Measurements from ENCODE around the gene DNMT3B. TPM values are rescaled to one million over a fixed set of nuclear protein-coding genes. Genes with fewer than 3 reads are reported as not detected.
"Not testable (repeated sequence)": the region's sequence is repeated elsewhere in the genome, so short reads cannot be mapped to it uniquely, and the experiment has no call there.

Gene DNMT3B
- total RNA-seq, 1 experiment from 2014 or later, result 585 TPM

GRCh38 chr20:32751702-32752457, 10.3 kb upstream of the DNMT3B start:
- peak; percentile 42 for DNase-seq
- H3K4me3 ChIP-seq (ENCODE audit: insufficient read depth, low read depth, low read length), result no peak overlapping the region

GRCh38 chr20:32752458-32753250, 9.5 kb upstream of the DNMT3B start:
- Histone ChIP-seq H3K36me3 (replicated peaks; ENCODE audit: control insufficient read depth, insufficient read depth, low read length) (no peaks in the 10 kb centered on the region), H3K4me3 (ENCODE audit: insufficient read depth, low read depth, low read length) (no peak overlapping the region), H3K27me3 (ENCODE audit: control insufficient read depth, insufficient read depth, low read length) (no peaks in the 10 kb centered on the region)
- no peak for DNase-seq

More at GRCh38 chr20:32751702-32752457, 10.3 kb upstream of the DNMT3B start:
- Histone ChIP-seq H3K36me3 (replicated peaks; ENCODE audit: control insufficient read depth, insufficient read depth, low read length) (no peaks in the 10 kb centered on the region), H3K27me3 (ENCODE audit: control insufficient read depth, insufficient read depth, low read length) (no peaks in the 10 kb centered on the region)

GRCh38 chr20:32753731-32754130, 8.5 kb upstream of the DNMT3B start:
- no peak overlapping the region for H3K4me3 ChIP-seq (ENCODE audit: insufficient read depth, low read depth, low read length)
- H3K36me3 ChIP-seq (replicated peaks; ENCODE audit: control insufficient read depth, insufficient read depth, low read length), result no peaks in the 10 kb centered on the region
- DNase-seq, result no peak
- H3K27me3 ChIP-seq (ENCODE audit: control insufficient read depth, insufficient read depth, low read length), result no peaks in the 10 kb centered on the region

GRCh38 chr20:32756156-32756555, 6.0 kb upstream of the DNMT3B start:
- no peak for DNase-seq

GRCh38 chr20:32761417-32761830, 761 bp upstream of the DNMT3B start:
- H3K27me3 ChIP-seq (ENCODE audit: control insufficient read depth, insufficient read depth, low read length), result no peaks in the 10 kb centered on the region
- H3K4me3 ChIP-seq (ENCODE audit: insufficient read depth, low read depth, low read length), result peak overlapping the region; percentile 58
- no peak for DNase-seq
- H3K36me3 ChIP-seq (replicated peaks; ENCODE audit: control insufficient read depth, insufficient read depth, low read length), result peaks cover 24% of the 10 kb centered on the region

More at GRCh38 chr20:32756156-32756555, 6.0 kb upstream of the DNMT3B start:
- no peaks in the 10 kb centered on the region for H3K27me3 ChIP-seq (ENCODE audit: control insufficient read depth, insufficient read depth, low read length)
- no peak overlapping the region for H3K4me3 ChIP-seq (ENCODE audit: insufficient read depth, low read depth, low read length)
- H3K36me3 ChIP-seq (replicated peaks; ENCODE audit: control insufficient read depth, insufficient read depth, low read length), result no peaks in the 10 kb centered on the region

- Histone ChIP-seq H3K27me3 (ENCODE audit: control insufficient read depth, insufficient read depth, low read length) (no peaks in the 10 kb centered on the region), H3K4me3 (ENCODE audit: insufficient read depth, low read depth, low read length) (peak overlapping the region; percentile 98), H3K36me3 (replicated peaks; ENCODE audit: control insufficient read depth, insufficient read depth, low read length) (peaks cover 32% of the 10 kb centered on the region)
- peak; percentile 62 for DNase-seq
Measured at GRCh38 chr20:32762754-32763201, 593 bp downstream of the DNMT3B start.

GRCh38 chr20:32763202-32764004, 1.2 kb downstream of the DNMT3B start:
- peak; percentile 81 for DNase-seq
- H3K36me3 ChIP-seq (replicated peaks; ENCODE audit: control insufficient read depth, insufficient read depth, low read length), result peaks cover 36% of the 10 kb centered on the region
- H3K4me3 ChIP-seq (ENCODE audit: insufficient read depth, low read depth, low read length), result peak overlapping the region; percentile 98
- no peaks in the 10 kb centered on the region for H3K27me3 ChIP-seq (ENCODE audit: control insufficient read depth, insufficient read depth, low read length)

GRCh38 chr20:32764005-32764960, 2.1 kb downstream of the DNMT3B start:
- DNase-seq, result peak; percentile 93
- Histone ChIP-seq H3K27me3 (ENCODE audit: control insufficient read depth, insufficient read depth, low read length) (no peaks in the 10 kb centered on the region), H3K4me3 (ENCODE audit: insufficient read depth, low read depth, low read length) (peak overlapping the region; percentile 98), H3K36me3 (replicated peaks; ENCODE audit: control insufficient read depth, insufficient read depth, low read length) (peaks cover 41% of the 10 kb centered on the region)

GRCh38 chr20:32765230-32765875, 3.2 kb downstream of the DNMT3B start:
- H3K36me3 ChIP-seq (replicated peaks; ENCODE audit: control insufficient read depth, insufficient read depth, low read length), result peaks cover 42% of the 10 kb centered on the region
- DNase-seq; H3K27me3 ChIP-seq (ENCODE audit: control insufficient read depth, insufficient read depth, low read length): not testable (repeated sequence)
- peak overlapping the region; percentile 98 for H3K4me3 ChIP-seq (ENCODE audit: insufficient read depth, low read depth, low read length)

- H3K27me3 ChIP-seq (ENCODE audit: control insufficient read depth, insufficient read depth, low read length), result no peaks in the 10 kb centered on the region
- peaks cover 51% of the 10 kb centered on the region for H3K36me3 ChIP-seq (replicated peaks; ENCODE audit: control insufficient read depth, insufficient read depth, low read length)
- no peak overlapping the region for H3K4me3 ChIP-seq (ENCODE audit: insufficient read depth, low read depth, low read length)
- no peak for DNase-seq
Measured at GRCh38 chr20:32767418-32768198, 5.4 kb downstream of the DNMT3B start.

- H3K27me3 ChIP-seq (ENCODE audit: control insufficient read depth, insufficient read depth, low read length), result no peaks in the 10 kb centered on the region
- peaks cover 41% of the 10 kb centered on the region for H3K36me3 ChIP-seq (replicated peaks; ENCODE audit: control insufficient read depth, insufficient read depth, low read length)
- DNase-seq, result no peak
- no peak overlapping the region for H3K4me3 ChIP-seq (ENCODE audit: insufficient read depth, low read depth, low read length)
Measured at GRCh38 chr20:32772046-32772445, 9.9 kb downstream of the DNMT3B start.

GRCh38 chr20:32773223-32773622, 11.0 kb downstream of the DNMT3B start:
- no peak overlapping the region for H3K4me3 ChIP-seq (ENCODE audit: insufficient read depth, low read depth, low read length)
- H3K27me3 ChIP-seq (ENCODE audit: control insufficient read depth, insufficient read depth, low read length), result no peaks in the 10 kb centered on the region
- peaks cover 42% of the 10 kb centered on the region for H3K36me3 ChIP-seq (replicated peaks; ENCODE audit: control insufficient read depth, insufficient read depth, low read length)
- no peak for DNase-seq

All from H7 (cell line).